ENCODE measurements around the gene ZNF263.
"Not testable (repeated sequence)": the region's sequence is repeated elsewhere in the genome, so short reads cannot be mapped to it uniquely, and the experiment has no call there.

Gene ZNF263

DNA sequence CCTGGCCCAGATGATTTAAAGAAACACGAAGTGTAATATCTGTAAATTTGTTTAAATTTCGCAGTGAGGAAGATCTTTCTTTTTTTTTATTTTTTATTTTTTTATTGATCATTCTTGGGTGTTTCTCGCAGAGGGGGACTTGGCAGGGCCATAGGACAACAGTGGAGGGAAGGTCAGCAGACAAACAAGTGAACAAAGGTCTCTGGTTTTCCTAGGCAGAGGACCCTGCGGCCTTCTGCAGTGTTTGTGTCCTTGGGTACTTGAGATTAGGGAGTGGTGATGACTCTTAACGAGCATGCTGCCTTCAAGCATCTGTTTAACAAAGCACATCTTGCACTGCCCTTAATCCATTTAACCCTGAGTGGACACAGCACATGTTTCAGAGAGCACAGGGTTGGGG lies 12.6 kb upstream of the ZNF263 start:
- not testable (repeated sequence) for DNase-seq

DNA sequence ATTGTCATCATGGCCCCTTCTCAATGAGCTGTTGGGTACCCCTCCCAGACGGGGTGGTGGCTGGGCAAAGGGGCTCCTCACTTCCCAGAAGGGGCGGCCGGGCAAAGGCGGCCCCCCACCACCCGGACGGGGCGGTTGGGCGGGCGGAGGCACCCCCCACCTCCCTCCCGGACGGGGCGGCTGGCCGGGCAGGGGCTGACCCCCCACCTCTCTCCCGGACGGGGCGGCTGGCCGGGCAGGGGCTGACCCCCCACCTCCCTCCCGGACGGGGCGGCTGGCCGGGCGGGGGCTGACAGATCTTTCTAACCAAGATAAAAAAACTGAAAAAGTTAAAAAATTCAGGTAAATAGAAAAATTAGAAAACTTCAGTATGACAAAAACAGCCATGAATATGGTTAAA lies 12.0 kb upstream of the ZNF263 start:
- DNase-seq = not testable (repeated sequence)

GRCh38 chr16:3274490-3274889 lies 8.8 kb upstream of the ZNF263 start:
- DNase-seq = no peak

DNA sequence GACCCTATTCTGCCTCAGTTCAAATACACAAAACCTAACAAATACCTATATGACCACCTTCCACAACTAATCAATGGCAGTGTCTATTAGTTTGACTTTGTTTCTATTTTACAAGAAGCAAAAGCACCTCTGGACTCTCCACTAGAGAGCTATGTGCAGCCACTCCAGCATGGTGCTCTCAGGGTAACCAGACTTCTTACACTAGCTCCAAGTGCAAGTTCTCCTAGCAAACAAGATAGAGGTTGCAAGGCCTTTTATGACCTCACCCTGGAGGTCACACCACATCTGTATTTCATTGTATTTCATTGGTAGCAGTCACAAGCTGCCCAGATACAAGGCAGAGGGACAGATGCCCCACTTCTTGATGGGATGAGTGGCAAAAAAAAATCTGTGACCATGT lies 8.3 kb upstream of the ZNF263 start:
- DNase-seq = no peak

- DNase-seq = no peak
Observed at GRCh38 chr16:3276679-3277078, 6.6 kb upstream of the ZNF263 start.

- no peak for DNase-seq
Observed at GRCh38 chr16:3281222-3281820, 2.0 kb upstream of the ZNF263 start.

GRCh38 chr16:3282103-3282729 lies 1.1 kb upstream of the ZNF263 start:
- DNase-seq = peak; percentile 86

GRCh38 chr16:3283543-3284447 lies 504 bp downstream of the ZNF263 start:
- no peak for DNase-seq

- no peak for DNase-seq
Observed at GRCh38 chr16:3285131-3285530, 1.8 kb downstream of the ZNF263 start.

DNA sequence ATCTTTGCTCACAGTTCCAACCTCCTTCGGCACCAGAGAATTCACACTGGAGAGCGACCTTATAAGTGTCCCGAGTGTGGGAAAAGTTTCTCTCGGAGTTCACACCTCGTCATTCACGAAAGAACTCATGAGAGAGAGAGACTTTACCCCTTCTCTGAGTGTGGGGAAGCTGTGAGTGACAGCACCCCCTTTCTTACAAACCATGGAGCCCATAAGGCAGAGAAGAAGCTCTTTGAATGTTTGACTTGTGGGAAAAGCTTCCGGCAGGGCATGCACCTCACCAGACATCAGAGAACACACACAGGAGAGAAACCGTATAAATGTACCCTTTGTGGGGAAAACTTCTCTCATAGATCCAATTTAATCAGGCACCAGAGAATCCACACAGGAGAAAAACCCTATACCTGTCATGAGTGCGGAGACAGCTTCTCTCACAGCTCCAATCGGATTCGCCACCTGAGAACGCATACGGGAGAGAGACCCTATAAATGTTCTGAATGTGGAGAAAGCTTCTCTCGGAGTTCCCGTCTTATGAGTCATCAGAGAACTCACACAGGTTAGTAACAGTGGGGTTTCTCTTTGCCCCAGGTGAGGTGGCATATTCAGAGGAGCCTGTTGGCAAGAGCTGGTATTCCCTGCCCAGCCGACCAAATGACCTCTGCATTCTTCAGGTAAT lies 6.8 kb downstream of the ZNF263 start:
- DNase-seq = no peak

- DNase-seq = no peak
Observed at GRCh38 chr16:3292604-3293003, 9.3 kb downstream of the ZNF263 start.

DNA sequence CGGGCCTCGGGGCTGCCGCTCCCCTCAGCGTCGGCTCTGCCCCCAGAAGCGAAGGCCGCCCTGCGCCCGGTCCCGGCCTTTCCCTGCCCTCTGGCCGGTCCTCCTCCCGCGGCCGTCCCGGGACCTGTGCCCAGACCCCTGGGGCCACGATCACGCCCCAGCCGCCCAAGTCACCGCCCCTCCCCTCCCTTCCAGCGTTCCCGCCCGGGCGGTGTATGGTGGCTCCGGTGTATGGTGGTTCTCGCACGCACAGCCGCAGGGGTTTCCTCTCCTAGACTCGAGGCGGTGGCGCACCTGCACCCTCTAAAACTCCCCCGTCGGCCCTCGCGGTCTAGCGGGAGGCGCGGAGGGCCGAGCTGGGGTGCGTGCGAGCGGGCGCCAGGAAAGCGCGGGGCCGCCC lies 11.9 kb downstream of the ZNF263 start:
- no peak for DNase-seq

GRCh38 chr16:3295783-3296182 lies 12.5 kb downstream of the ZNF263 start:
- no peak for DNase-seq

DNA sequence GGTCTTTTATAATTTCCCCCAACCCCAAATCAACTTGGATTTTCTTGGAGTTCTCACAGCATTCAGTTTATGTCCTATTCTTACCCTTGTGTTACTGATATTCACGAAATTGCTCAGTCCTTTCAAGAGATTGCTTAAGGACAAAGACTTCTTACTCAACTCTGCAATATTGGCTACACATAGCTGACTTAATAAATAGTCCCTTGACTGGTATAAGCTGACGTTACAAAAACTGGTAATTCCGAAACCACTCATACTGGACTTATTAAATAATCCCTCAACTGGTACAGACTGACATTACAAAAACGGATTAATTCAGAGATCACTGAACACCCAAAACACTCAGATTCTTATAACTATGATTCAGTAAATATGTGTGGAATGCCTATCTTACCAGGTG lies 21.1 kb downstream of the ZNF263 start:
- no peak for DNase-seq

- peak; percentile 83 for DNase-seq
Observed at GRCh38 chr16:3305109-3306068, 22.1 kb downstream of the ZNF263 start, which contains the start of the genes TIGD7 and ZNF75A. TIGD7 (minus strand) TSS chr16:3305430; CDS start chr16:3300614, 4,816 bp downstream. ZNF75A (plus strand) TSS chr16:3305497; CDS start chr16:3308429, 2,932 bp downstream.

GRCh38 chr16:3306078-3306477 lies 22.8 kb downstream of the ZNF263 start:
- DNase-seq = no peak

- DNase-seq = no peak
Observed at GRCh38 chr16:3311496-3311895, 28.2 kb downstream of the ZNF263 start.

- no peak for DNase-seq
Observed at GRCh38 chr16:3317315-3317999, 34.2 kb downstream of the ZNF263 start.

DNA sequence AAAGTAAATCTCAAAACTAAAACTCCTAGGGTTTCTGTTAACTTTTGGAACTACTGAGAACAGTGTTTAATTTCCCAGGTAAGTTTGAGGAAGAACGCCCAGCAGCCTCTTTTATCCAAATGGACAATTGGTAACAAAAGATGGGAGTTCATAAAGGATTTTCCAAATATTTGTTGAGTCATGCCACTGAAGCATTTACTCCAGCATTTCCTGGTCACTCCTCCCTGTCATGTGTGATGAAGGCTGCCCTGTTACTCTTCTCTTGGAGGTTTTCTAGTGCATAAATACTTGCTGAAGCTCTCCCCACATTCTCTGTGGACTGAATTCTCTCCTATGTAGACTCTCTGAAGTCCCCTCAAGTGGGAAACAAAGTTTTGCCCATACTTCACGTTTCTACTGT lies 38.5 kb downstream of the ZNF263 start:
- DNase-seq = no peak

DNA sequence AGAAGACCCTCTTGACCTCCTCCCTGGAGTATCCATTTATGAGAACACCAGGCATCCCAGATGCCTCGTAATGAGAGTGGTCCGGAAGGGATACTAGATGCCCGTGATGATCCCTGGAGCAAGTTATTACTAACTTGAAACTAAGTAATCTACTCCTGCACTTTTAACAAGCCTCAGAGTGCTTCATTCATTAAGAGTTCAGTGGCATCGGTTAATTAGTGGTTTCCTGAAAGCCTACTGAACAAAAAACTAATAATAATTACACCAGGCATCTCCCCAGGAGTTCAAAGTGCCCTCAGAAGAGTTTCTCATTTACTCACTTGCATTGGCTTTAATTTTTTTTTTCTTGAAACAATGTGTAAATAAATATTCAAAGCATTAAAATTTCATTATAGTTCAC lies 44.2 kb downstream of the ZNF263 start:
- no peak for DNase-seq

GRCh38 chr16:3328104-3328503 lies 44.8 kb downstream of the ZNF263 start:
- DNase-seq = no peak

Data from kidney glomerular epithelial cell (primary cell).